ENCODE results near the gene SLC6A13.

DNA sequence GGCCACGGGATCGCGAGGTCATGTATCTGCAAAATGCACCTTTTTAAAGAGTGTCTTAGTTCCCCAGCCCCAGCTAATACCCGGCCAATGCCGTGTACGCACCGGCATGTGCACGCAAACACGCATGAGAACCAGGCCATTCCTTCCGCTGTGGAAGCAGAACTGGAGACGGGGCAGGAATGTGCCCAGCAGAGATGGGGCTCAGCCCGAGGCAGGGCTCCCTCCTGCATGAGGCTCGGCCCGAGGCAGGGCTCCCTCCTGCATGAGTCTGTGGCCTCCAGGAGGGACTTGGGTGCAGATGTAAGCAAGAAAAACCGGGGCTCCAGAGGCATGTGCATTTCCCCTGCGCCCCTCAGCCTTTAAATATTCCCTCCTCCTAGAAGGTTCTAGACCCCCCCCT is 86.9 kb downstream of the SLC6A13 start:
- TF ChIP-seq CTCF (IDR thresholded peaks at IDR 0.05), result no peak
- TF ChIP-seq CEBPB (IDR thresholded peaks at IDR 0.05), result no peak
- TF ChIP-seq, protein P1, sequence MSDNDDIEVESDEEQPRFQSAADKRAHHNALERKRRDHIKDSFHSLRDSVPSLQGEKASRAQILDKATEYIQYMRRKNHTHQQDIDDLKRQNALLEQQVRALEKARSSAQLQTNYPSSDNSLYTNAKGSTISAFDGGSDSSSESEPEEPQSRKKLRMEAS (IDR thresholded peaks at IDR 0.05), result no peak
- TF ChIP-seq RAD21 (conservative IDR thresholded peaks at IDR 0.05 in 1 of 2, IDR thresholded peaks at IDR 0.05 in 1 of 2), result no peak
- TF ChIP-seq POLR2A (IDR thresholded peaks at IDR 0.05; ENCODE audit: low read length), result no peak
- TF ChIP-seq JUNB (IDR thresholded peaks at IDR 0.05), result no peak
- TF ChIP-seq MYC (IDR thresholded peaks at IDR 0.05; ENCODE audit: borderline replicate concordance, low read length), result no peak
